GM23338 (cell line): ENCODE results near the gene GMEB2. TPM values are rescaled to one million over a fixed set of nuclear protein-coding genes. Genes with fewer than 3 reads are reported as not detected.

Experiments
- ATAC-seq: fragments of 200-7000 bp; cut with Tn5 transposase; 3 replicates; pipeline ENCODE4 v1.9.1; 2020
- DNase-seq: peaks from one replicate; pipeline ENCODE4 v3.0.0-alpha.2; 2015; ENCODE audit warnings: low spot score
- H2AFZ ChIP-seq: fragments of 200-600 bp; sonication (generic); 2 replicates; pipeline ENCODE4 v1.8.0; 2016; ENCODE audit warnings: antibody characterized with exemption, mild to moderate bottlenecking, moderate library complexity
- H3F3A ChIP-seq: fragments of 200-600 bp; sonication (generic); replicated peaks from 2 replicates; pipeline ENCODE4 v1.8.0; 2017; ENCODE audit warnings: antibody characterized with exemption, mixed run types, low read depth
- H3K27ac ChIP-seq: fragments of 200-600 bp; sonication (generic); 2 replicates; pipeline ENCODE4 v1.6.1; 2016; ENCODE audit warnings: low read depth
- H3K27me3 ChIP-seq: fragments of 200-600 bp; sonication (generic); 2 replicates; pipeline ENCODE4 v1.8.0; 2016; ENCODE audit warnings: mild to moderate bottlenecking, mixed run types, moderate library complexity; ENCODE audit not compliant: insufficient read depth
- H3K36me3 ChIP-seq: fragments of 200-600 bp; sonication (generic); 2 replicates; pipeline ENCODE4 v1.8.0; 2016; ENCODE audit warnings: mild to moderate bottlenecking; ENCODE audit not compliant: insufficient read depth
- H3K4me1 ChIP-seq: fragments of 200-600 bp; sonication (generic); 2 replicates; pipeline ENCODE4 v1.8.0; 2016; ENCODE audit warnings: mild to moderate bottlenecking, moderate library complexity; ENCODE audit not compliant: insufficient read depth
- H3K4me2 ChIP-seq: fragments of 200-600 bp; sonication (generic); 2 replicates; pipeline ENCODE4 v1.7.1; 2017; ENCODE audit warnings: mixed run types
- H3K4me3 ChIP-seq: fragments of 200-600 bp; sonication (generic); 2 replicates; pipeline ENCODE4 v1.6.1; 2016; ENCODE audit warnings: mixed run types
- H3K79me2 ChIP-seq: fragments of 200-600 bp; sonication (generic); replicated peaks from 2 replicates; pipeline ENCODE4 v1.8.0; 2017; ENCODE audit warnings: mild to moderate bottlenecking; ENCODE audit not compliant: insufficient read depth
- H3K9me2 ChIP-seq: fragments of 200-600 bp; sonication (generic); 2 replicates; pipeline ENCODE4 v1.8.0; 2017; ENCODE audit not compliant: insufficient read depth
- H4K20me1 ChIP-seq: fragments of 200-600 bp; sonication (generic); replicated peaks from 2 replicates; pipeline ENCODE4 v1.8.0; 2017; ENCODE audit warnings: mild to moderate bottlenecking; ENCODE audit not compliant: insufficient read depth
- H3K27ac Mint-ChIP-seq: 2 replicates; pipeline ENCODE4 v1.8.0; 2020; ENCODE audit warnings: inconsistent platforms, mild to moderate bottlenecking, moderate library complexity, mixed read lengths
- H3K27me3 Mint-ChIP-seq: 3 replicates; pipeline ENCODE4 v1.8.0; 2022; ENCODE audit warnings: low read depth, mild to moderate bottlenecking, moderate library complexity, mixed read lengths, inconsistent platforms; ENCODE audit not compliant: insufficient read depth, poor library complexity
- H3K36me3 Mint-ChIP-seq: 3 replicates; pipeline ENCODE4 v1.8.0; 2021; ENCODE audit warnings: low read depth, mild to moderate bottlenecking, inconsistent platforms, moderate library complexity, mixed read lengths
- H3K4me1 Mint-ChIP-seq: 3 replicates; pipeline ENCODE4 v1.8.0; 2020; ENCODE audit warnings: mild to moderate bottlenecking, inconsistent platforms, mixed read lengths
- H3K4me3 Mint-ChIP-seq: 3 replicates; pipeline ENCODE4 v1.8.0; 2021; ENCODE audit warnings: moderate library complexity, mild to moderate bottlenecking, inconsistent platforms, mixed read lengths
- H3K9me3 Mint-ChIP-seq: 3 replicates; pipeline ENCODE4 v1.8.0; 2020; ENCODE audit warnings: moderate library complexity, mild to moderate bottlenecking, inconsistent platforms, mixed read lengths
- CREB1 ChIP-seq: fragments of 250-450 bp; sonication (Bioruptor Pico); IDR thresholded peaks from 2 replicates; pipeline ENCODE4 v1.5.0; 2020; ENCODE audit warnings: low read depth, mild to moderate bottlenecking, moderate library complexity
- CTCF ChIP-seq, 2 experiments: fragments of 200-600 bp in 1 of 2; sonication (generic) in 1 of 2; conservative IDR thresholded peaks; 2 replicates each; pipeline versions ENCODE4 v1.5.1 to v1.6.1; 2016 to 2017; ENCODE audit warnings: antibody characterized with exemption in 2 of 2, low read depth in 2 of 2, mild to moderate bottlenecking in 2 of 2, moderate library complexity in 1 of 2
- EZH2 ChIP-seq: fragments of 200-600 bp; sonication (generic); IDR thresholded peaks from one replicate; pipeline ENCODE4 v1.8.0; 2017; ENCODE audit warnings: antibody characterized with exemption, mild to moderate bottlenecking, low read depth; ENCODE audit not compliant: unreplicated experiment
- EZH2phosphoT487 ChIP-seq: fragments of 200-600 bp; sonication (generic); IDR thresholded peaks from one replicate; pipeline ENCODE4 v1.8.1; 2018; ENCODE audit warnings: antibody characterized with exemption; ENCODE audit not compliant: unreplicated experiment
- JUNB ChIP-seq: IDR thresholded peaks from one replicate; pipeline ENCODE4 v1.6.1; 2016; ENCODE audit warnings: antibody characterized with exemption; ENCODE audit not compliant: unreplicated experiment
- NANOG ChIP-seq: IDR thresholded peaks from 2 replicates; pipeline ENCODE4 v1.6.1; 2016; ENCODE audit warnings: antibody characterized with exemption, borderline replicate concordance
- POLR2AphosphoS5 ChIP-seq: IDR thresholded peaks from 2 replicates; pipeline ENCODE4 v1.6.1; 2016; ENCODE audit warnings: antibody characterized with exemption, low read depth
- STAT1 ChIP-seq: IDR thresholded peaks from one replicate; pipeline ENCODE4 v1.6.1; 2016; ENCODE audit warnings: antibody characterized with exemption; ENCODE audit not compliant: unreplicated experiment
- ZNF114 ChIP-seq: fragments of 250-450 bp; sonication (Bioruptor Pico); IDR thresholded peaks from 2 replicates; pipeline ENCODE4 v1.5.0; 2020; ENCODE audit warnings: mild to moderate bottlenecking, moderate library complexity
- polyA plus RNA-seq: library from polyadenylated mRNA; unstranded; fragments of >200 nt; fragmentation: Nextera tagmentation; extraction: Ambion mirVana; gene quantifications from 2 replicates; pipeline ENCODE4 v1.2.1, GENCODE V29; 2016
- total RNA-seq: library from RNA; depleted of rRNA; stranded (reverse); fragments of >200 nt; shearing (Covaris generic); gene quantifications from 2 replicates; pipeline ENCODE4 v1.2.3, GENCODE V29; 2014

Gene GMEB2
- total and polyA plus RNA-seq, 2 experiments from 2014 or later, result 4.4 to 20.6 TPM

GRCh38 chr20:63553251-63553932 lies 73.5 kb downstream of the GMEB2 start:
- Histone ChIP-seq H3K4me3 (peak overlapping the region; percentile 94), H2AFZ (peak overlapping the region; percentile 86; the same call in 1 of the 2 replicates), H3K36me3 (no peaks in the 10 kb centered on the region), H4K20me1 (no peaks in the 10 kb centered on the region), H3K4me1 (peaks cover 7% of the 10 kb centered on the region; the same call in 1 of the 2 replicates), H3F3A (peaks cover 13% of the 10 kb centered on the region; the same call in 1 of the 2 replicates), H3K27me3 (no peaks in the 10 kb centered on the region), H3K79me2 (no peaks in the 10 kb centered on the region), H3K4me2 (peak overlapping the region; percentile 91), H3K9me2 (no peaks in the 10 kb centered on the region), H3K27ac (peak overlapping the region; percentile 89; the same call in 1 of the 2 replicates)
- Mint-ChIP-seq H3K4me3 (peak overlapping the region; percentile 75), H3K27ac (no peak overlapping the region), H3K4me1 (peaks cover 23% of the 10 kb centered on the region), H3K27me3 (peaks cover 16% of the 10 kb centered on the region), H3K9me3 (no peaks in the 10 kb centered on the region), H3K36me3 (no peaks in the 10 kb centered on the region)
- TF ChIP-seq POLR2AphosphoS5 (peak; percentile 39; the same call in 1 of the 2 replicates), EZH2phosphoT487 (no peak), STAT1 (peak; percentile 74)
- ATAC-seq (peak; percentile 54), DNase-seq (peak; percentile 93)

- Histone ChIP-seq H3K4me3 (peak overlapping the region; percentile 48), H3K4me2 (peak overlapping the region; percentile 79)
- H3K4me3 Mint-ChIP-seq, result peak overlapping the region; percentile 54
These were observed 74.2 kb downstream of the GMEB2 start for GRCh38 chr20:63552481-63553249.

GRCh38 chr20:63551068-63551467 lies 75.8 kb downstream of the GMEB2 start:
- no peaks in the 10 kb centered on the region for H3K27me3 ChIP-seq
- TF ChIP-seq ZNF114 (no peak), EZH2 (no peak), CTCF (conservative IDR thresholded peaks at IDR 0.05; ENCODE audit: low read depth in 2 of 2) (no peak), JUNB (no peak), STAT1 (no peak), CREB1 (CRISPR knock-in tag) (no peak)

More at GRCh38 chr20:63552481-63553249, 74.2 kb downstream of the GMEB2 start:
- no peaks in the 10 kb centered on the region for H3K9me2 ChIP-seq
- TF ChIP-seq STAT1 (no peak), POLR2AphosphoS5 (peak; percentile 10; the same call in 1 of the 2 replicates), NANOG (no peak), CREB1 (CRISPR knock-in tag) (peak; percentile 47; the same call in 1 of the 2 replicates), ZNF114 (no peak)
- Mint-ChIP-seq H3K27ac (no peak overlapping the region; the same call in 1 of the 2 replicates), H3K36me3 (no peaks in the 10 kb centered on the region), H3K27me3 (peaks cover 16% of the 10 kb centered on the region), H3K4me1 (peaks cover 23% of the 10 kb centered on the region), H3K9me3 (no peaks in the 10 kb centered on the region)
- 0 out of 2 replicates have a peak overlapping the region, but pooled peaks have one; percentile 47 for H2AFZ ChIP-seq
- ATAC-seq (peak; percentile 25), DNase-seq (peak; percentile 68)
- peak overlapping the region; percentile 89 for H3K27ac ChIP-seq
- H3K79me2 ChIP-seq, result no peaks in the 10 kb centered on the region
- no peaks in the 10 kb centered on the region for H3K27me3 ChIP-seq
- peaks cover 12% of the 10 kb centered on the region; the same call in 1 of the 2 replicates for H3K4me1 ChIP-seq
- H3F3A ChIP-seq, result peaks cover 13% of the 10 kb centered on the region; the same call in 1 of the 2 replicates
- no peaks in the 10 kb centered on the region for H3K36me3 ChIP-seq
- no peaks in the 10 kb centered on the region for H4K20me1 ChIP-seq

More at GRCh38 chr20:63551068-63551467, 75.8 kb downstream of the GMEB2 start:
- ATAC-seq, result no peak
- no peak overlapping the region for H3K27ac ChIP-seq
- H4K20me1 ChIP-seq, result no peaks in the 10 kb centered on the region
- no peak overlapping the region for H3K4me2 ChIP-seq
- no peaks in the 10 kb centered on the region for H3K36me3 ChIP-seq
- H3K4me3 ChIP-seq, result no peak overlapping the region
- H3K9me3 Mint-ChIP-seq, result no peaks in the 10 kb centered on the region
- no peak overlapping the region for H2AFZ ChIP-seq
- H3K9me2 ChIP-seq, result no peaks in the 10 kb centered on the region
- no peaks in the 10 kb centered on the region for H3K79me2 ChIP-seq
- no peaks in the 10 kb centered on the region for H3K36me3 Mint-ChIP-seq
- peaks cover 22% of the 10 kb centered on the region for H3K4me1 Mint-ChIP-seq
- peak overlapping the region; percentile 78 for H3K27ac Mint-ChIP-seq
- peaks cover 12% of the 10 kb centered on the region; the same call in 1 of the 2 replicates for H3K4me1 ChIP-seq
- H3F3A ChIP-seq, result peaks cover 11% of the 10 kb centered on the region; the same call in 1 of the 2 replicates
- H3K27me3 Mint-ChIP-seq, result peaks cover 17% of the 10 kb centered on the region
- no peak overlapping the region for H3K4me3 Mint-ChIP-seq
- no peak for DNase-seq
